Ovary (tissue), 10 donors: ENCODE results near the gene TMEM269. TPM values are rescaled to one million over a fixed set of nuclear protein-coding genes. Genes with fewer than 3 reads are reported as not detected.
A peak's percentile ranks its signal among the peaks of the same experiment; 100 is the strongest.

Experiments
- DNase-seq, 5 donors: peaks; one replicate each; pipeline ENCODE4 v3.0.0-alpha.2; 2019 to 2020
- H3K27ac ChIP-seq, 2 donors: fragments of 200-600 bp; one replicate each; pipeline versions ENCODE4 v1.5.1 to v1.8.0; 2019 to 2022
- H3K27me3 ChIP-seq: fragments of 200-600 bp; one replicate; pipeline ENCODE4 v1.8.0; 2022
- H3K36me3 ChIP-seq: fragments of 200-600 bp; sonication (generic); one replicate; pipeline ENCODE4 v1.5.1; 2019
- H3K4me1 ChIP-seq: one replicate; pipeline ENCODE4 v1.8.1; 2013; ENCODE audit warnings: mild to moderate bottlenecking, moderate library complexity; ENCODE audit not compliant: insufficient read depth
- H3K4me3 ChIP-seq: fragments of 200-600 bp; sonication (generic); one replicate; pipeline ENCODE4 v1.5.1; 2017
- H3K9me3 ChIP-seq, 2 donors: fragments of 200-600 bp in 1 of 2; sonication (generic) in 1 of 2; one replicate each; pipeline versions ENCODE4 v1.5.1 to v1.8.1; 2013 to 2019; ENCODE audit warnings: mild to moderate bottlenecking in 1 of 2, moderate library complexity in 1 of 2
- CTCF ChIP-seq, 3 donors: fragments of 450-650 bp in 2 of 3; fragments of 200-600 bp in 1 of 3; IDR thresholded peaks; one replicate each; pipeline versions ENCODE4 v1.5.1 to v1.8.0; 2016 to 2022; ENCODE audit warnings: antibody characterized with exemption in 3 of 3, mild to moderate bottlenecking in 1 of 3
- EP300 ChIP-seq: sonication (generic); formaldehyde crosslinking; IDR thresholded peaks from one replicate; pipeline ENCODE4 v1.6.1; 2017; ENCODE audit warnings: antibody characterized with exemption
- POLR2A ChIP-seq: fragments of 450-650 bp; IDR thresholded peaks from one replicate; pipeline ENCODE4 v1.6.1; 2017; ENCODE audit warnings: antibody characterized with exemption, mild to moderate bottlenecking, moderate library complexity
- WGBS, 3 donors: extraction: QIAGEN DNeasy Blood & Tissue Kit in 1 of 3; methylation state at CpG; one replicate each; pipeline versions ENCODE4 v1.1.5 to v1.1.7; 2013 to 2017; 5-methylcytosine and 5-hydroxymethylcytosine counted together
- intact Hi-C, 4 donors: fragments of 100-400 bp; cut with DNase I; formaldehyde crosslinking; loops; one replicate each; pipeline versions ENCODE4 v1.11.0 to v1.15.1; 2022 to 2023
- long read RNA-seq, 3 donors: library from polyadenylated mRNA in 2 of 3; unstranded in 2 of 3; transcript quantifications; one replicate each; pipeline ENCODE4 v2.0.0 and lab custom pipeline, GENCODE V29; 2021 to 2026
- polyA plus RNA-seq, 2 donors: library from polyadenylated mRNA; stranded (reverse); fragments of 200-250 nt in 1 of 2; fragments of 350-450 nt in 1 of 2; fragmentation: Illumina TruSeq in 1 of 2; extraction: RNeasy Lipid Tissue Mini Kit (QIAGEN cat#74804) in 1 of 2; gene quantifications; one replicate each; pipeline ENCODE4 v1.2.3, GENCODE V29; 2013 to 2014
- total RNA-seq, 7 donors: library from RNA; depleted of rRNA in 2 of 7; stranded (reverse); fragments of >200 nt in 2 of 7; fragmentation: NEBNext Ultra II Directional in 3 of 7; extraction: Animal tissue kit (Norgen Biotek cat#: 25700) in 3 of 7; gene quantifications; one replicate each; pipeline versions ENCODE4 v1.1.0 to v1.2.4, GENCODE V29; 2016 to 2023
- donor health status: DM: no; HTN: no; CAD: no; lungs with moderate emphysema.
- donor health status: DM: no; HTN: no; CAD: no.
- donor health status: Bipolar disorder and iron deficiency.
- donor health status: DM: yes; HTN: yes; CAD: no.
- donor health status: DM: no; HTN: no; CAD: no.
- donor health status: DM: yes; HTN: yes; CAD: no.

Gene TMEM269, protein sequence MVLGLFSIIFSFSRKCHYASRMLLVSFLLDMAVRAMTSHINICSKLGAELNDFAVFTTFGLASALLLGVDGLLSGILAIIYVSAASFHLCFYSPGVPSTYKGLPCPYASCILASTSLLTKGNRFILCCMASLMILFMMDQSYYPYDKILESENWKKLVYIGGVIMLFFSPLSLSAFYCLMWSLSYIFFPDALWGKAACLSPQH
- total RNA-seq (under 1 TPM in 4 of 7 donors, not detected in 3; 0.12 to 0.62 (median 0.55) TPM), polyA plus RNA-seq (under 1 TPM; 0.07 TPM)
- long read RNA-seq, donor 1, partial matches to known transcripts = 0 of 2 reads
- long read RNA-seq, donor 1, other reads (novel, unspliced or antisense) = 2 of 2 reads
- long read RNA-seq, donor 2, partial matches to known transcripts = 94 of 305 reads
- long read RNA-seq, donor 2, other reads (novel, unspliced or antisense) = 211 of 305 reads
- long read RNA-seq, donor 3 = 0 reads

DNA sequence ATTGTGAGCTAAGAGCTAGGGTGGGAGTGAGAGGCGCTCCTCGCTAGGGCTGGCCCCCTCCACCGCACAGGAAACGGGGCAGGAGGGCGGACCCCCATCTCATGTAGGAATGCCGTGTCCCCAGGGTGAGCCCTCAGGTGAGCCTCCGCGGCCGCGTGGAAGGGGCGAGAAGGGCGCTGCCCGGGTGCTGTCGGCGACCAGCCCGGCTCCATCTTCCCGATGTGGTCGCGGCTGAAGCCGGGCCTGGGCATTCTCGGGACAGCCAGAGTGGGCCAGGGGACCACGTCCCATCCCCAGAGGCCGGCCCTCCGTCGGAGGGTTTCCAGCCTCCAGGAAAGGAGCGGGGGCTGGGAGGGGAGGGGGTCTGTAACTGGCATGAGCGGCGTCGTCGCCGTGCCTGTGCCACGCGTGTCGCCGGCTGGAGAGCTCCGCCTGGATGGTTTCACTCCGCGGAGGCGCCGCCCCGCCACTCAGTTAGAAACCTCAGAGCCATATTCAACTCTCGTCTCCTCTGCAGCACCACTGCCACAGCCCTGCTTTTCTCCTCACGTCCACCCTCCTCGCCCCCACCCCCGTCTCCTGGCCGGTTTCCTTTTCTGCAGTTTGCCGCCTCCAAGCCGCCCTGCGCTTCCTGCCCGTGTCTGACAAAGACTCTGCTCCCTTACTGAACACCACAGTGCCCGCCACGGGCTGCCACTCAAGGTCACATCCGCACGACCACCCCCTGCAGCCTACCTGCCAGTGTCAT is at the start of gene TMEM269:
TMEM269 (plus strand) TSS at position 46 of the 748 bp plus-strand sequence. CDS start 4,903 bp downstream, outside the sequence.
- H3K9me3 ChIP-seq = no peaks in the 10 kb centered on the region
- H3K27ac ChIP-seq = no peak within 1 kb of the TSS
- 3 to 8% (median 3%) methylated on average over 33 to 54 of the region's 54 CpGs for WGBS, 3 donors
- TF ChIP-seq POLR2A (no peak), EP300 (no peak), CTCF (IDR thresholded peaks at IDR 0.05) (no peak)
- intact Hi-C loops = loop anchor here in 1 of 4 donors (10.0 kb wide), 1 partner anchor 280 kb away; no protein-coding TSS in a partner anchor
- no peaks in the 10 kb centered on the region for H3K27me3 ChIP-seq
- H3K4me1 ChIP-seq = peaks cover 5% of the 10 kb centered on the region
- H3K36me3 ChIP-seq = no peaks in the 10 kb centered on the region
- H3K4me3 ChIP-seq = peak within 1 kb of the TSS; percentile 23
- DNase-seq = peak in 3 of 5 donors; percentile 20 to 48 (median 21)

DNA sequence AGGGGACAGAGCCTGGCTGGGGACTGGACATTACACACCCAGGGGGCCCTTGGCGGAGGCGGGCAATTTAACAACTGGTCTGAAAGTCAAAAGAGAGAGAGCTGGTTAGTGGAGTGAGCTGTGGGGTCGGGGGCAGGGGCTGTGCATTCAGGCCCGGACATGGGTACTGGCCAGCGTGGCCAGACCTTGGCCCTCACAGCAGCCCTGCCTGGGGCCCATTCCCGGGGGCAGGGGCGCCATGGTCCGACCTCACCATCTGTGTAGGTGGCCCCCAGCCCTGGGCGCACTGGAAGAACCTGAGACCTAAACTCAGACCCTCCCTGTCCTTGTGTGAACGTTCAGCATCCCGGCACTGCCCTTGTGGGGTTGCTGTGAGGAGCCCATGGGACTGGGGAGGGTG is 49.7 kb upstream of the TMEM269 start:
- 68 to 82% (median 72%) methylated on average over 11 of the region's 11 CpGs for WGBS, 3 donors
- Histone ChIP-seq H3K9me3 (no peaks in the 10 kb centered on the region), H3K4me1 (no peaks in the 10 kb centered on the region), H3K27ac (no peak overlapping the region), H3K4me3 (no peak overlapping the region), H3K27me3 (no peaks in the 10 kb centered on the region), H3K36me3 (no peaks in the 10 kb centered on the region)
- no peak for TF ChIP-seq POLR2A
- TF ChIP-seq EP300 = no peak
- TF ChIP-seq CTCF (IDR thresholded peaks at IDR 0.05) = no peak
- DNase-seq = no peak
- intact Hi-C loops = no loop called here

- no peak for DNase-seq
- WGBS, 3 donors = 73 to 88% (median 78%) methylated on average over 13 to 14 of the region's 14 CpGs
- intact Hi-C loops = no loop called here
- H3K4me1 ChIP-seq = no peaks in the 10 kb centered on the region
- TF ChIP-seq EP300 = no peak
- no peak for TF ChIP-seq CTCF (IDR thresholded peaks at IDR 0.05)
- TF ChIP-seq POLR2A = no peak
- no peak overlapping the region for H3K27ac ChIP-seq
- no peaks in the 10 kb centered on the region for H3K27me3 ChIP-seq
- H3K4me3 ChIP-seq = no peak overlapping the region
- H3K36me3 ChIP-seq = no peaks in the 10 kb centered on the region
- H3K9me3 ChIP-seq = no peaks in the 10 kb centered on the region
These were observed 49.2 kb upstream of the TMEM269 start for GRCh38 chr1:42735477-42736105.

- no peaks in the 10 kb centered on the region for H3K4me1 ChIP-seq
- 58 to 71% (median 61%) methylated on average over 4 of the region's 4 CpGs for WGBS, 3 donors
- no peak overlapping the region for H3K4me3 ChIP-seq
- TF ChIP-seq POLR2A (no peak), EP300 (no peak), CTCF (IDR thresholded peaks at IDR 0.05) (no peak)
- no peak overlapping the region for H3K27ac ChIP-seq
- H3K9me3 ChIP-seq = no peaks in the 10 kb centered on the region
- DNase-seq = no peak
- no peaks in the 10 kb centered on the region for H3K27me3 ChIP-seq
- intact Hi-C loops = no loop called here
- no peaks in the 10 kb centered on the region for H3K36me3 ChIP-seq
These were observed 48.6 kb upstream of the TMEM269 start for GRCh38 chr1:42736152-42736551.
